HG03159 (cell line): ENCODE results near the gene ARHGEF33.
"Not testable (repeated sequence)": the region's sequence is repeated elsewhere in the genome, so short reads cannot be mapped to it uniquely, and the experiment has no call there.

ENCODE experiments used
- ATAC-seq: cut with Tn5 transposase; IDR thresholded peaks from one replicate; pipeline ENCODE4 v1.9.1; 2021; ENCODE audit warnings: mild to moderate bottlenecking, moderate library complexity; ENCODE audit not compliant: unreplicated experiment

Gene ARHGEF33

GRCh38 chr2:38907743-38908562 is 18.3 kb downstream of the ARHGEF33 start:
- peak; percentile 92 for ATAC-seq

- no peak for ATAC-seq
Measured at GRCh38 chr2:38909872-38910271, 20.2 kb downstream of the ARHGEF33 start.

GRCh38 chr2:38911191-38911590 is 21.5 kb downstream of the ARHGEF33 start:
- ATAC-seq, result no peak

GRCh38 chr2:38912619-38913018 is 22.9 kb downstream of the ARHGEF33 start:
- no peak for ATAC-seq

- no peak for ATAC-seq
Measured at GRCh38 chr2:38922389-38922788, 32.7 kb downstream of the ARHGEF33 start.

GRCh38 chr2:38922902-38923301 is 33.2 kb downstream of the ARHGEF33 start:
- no peak for ATAC-seq

- no peak for ATAC-seq
Measured at GRCh38 chr2:38925982-38926381, 36.3 kb downstream of the ARHGEF33 start.

GRCh38 chr2:38930600-38930999 is 40.9 kb downstream of the ARHGEF33 start:
- ATAC-seq, result no peak

- ATAC-seq, result no peak
Measured at GRCh38 chr2:38932586-38932985, 42.9 kb downstream of the ARHGEF33 start.

- no peak for ATAC-seq
Measured at GRCh38 chr2:38933653-38934052, 44.0 kb downstream of the ARHGEF33 start.

- no peak for ATAC-seq
Measured at GRCh38 chr2:38934742-38935141, 45.1 kb downstream of the ARHGEF33 start.

- ATAC-seq, result no peak
Measured at GRCh38 chr2:38935568-38936172, 46.0 kb downstream of the ARHGEF33 start.

- ATAC-seq, result not testable (repeated sequence)
Measured at GRCh38 chr2:38936516-38936915, 46.8 kb downstream of the ARHGEF33 start.

- ATAC-seq, result no peak
Measured at GRCh38 chr2:38937548-38937947, 47.9 kb downstream of the ARHGEF33 start.

GRCh38 chr2:38940746-38941145 is 51.1 kb downstream of the ARHGEF33 start:
- ATAC-seq, result no peak

GRCh38 chr2:38943784-38944183 is 54.1 kb downstream of the ARHGEF33 start:
- no peak for ATAC-seq

- no peak for ATAC-seq
Measured at GRCh38 chr2:38945372-38945771, 55.7 kb downstream of the ARHGEF33 start.

GRCh38 chr2:38945911-38946310 is 56.2 kb downstream of the ARHGEF33 start:
- no peak for ATAC-seq

- peak; percentile 82 for ATAC-seq
Measured at GRCh38 chr2:38947241-38948239, 57.9 kb downstream of the ARHGEF33 start.

GRCh38 chr2:38948387-38948882 is 58.8 kb downstream of the ARHGEF33 start:
- no peak for ATAC-seq

GRCh38 chr2:38948995-38949394 is 59.3 kb downstream of the ARHGEF33 start:
- no peak for ATAC-seq
